ENCODE measurements around the gene ZNF547. TPM values are rescaled to one million over a fixed set of nuclear protein-coding genes. Genes with fewer than 3 reads are reported as not detected.

ZNF547 gene
- total RNA-seq = 1.9 and 3.6 TPM in 2 replicates

GRCh38 chr19:57362997-57363687 is at the start of gene ZNF547, which contains the start of gene TRAPPC2B:
ZNF547 (plus strand) TSS chr19:57363551; CDS start chr19:57368556, 5,005 bp downstream.
TRAPPC2B (plus strand) TSS chr19:57363551; CDS start chr19:57364834, 1,283 bp downstream.
- peak; percentile 100 for DNase-seq

DNA sequence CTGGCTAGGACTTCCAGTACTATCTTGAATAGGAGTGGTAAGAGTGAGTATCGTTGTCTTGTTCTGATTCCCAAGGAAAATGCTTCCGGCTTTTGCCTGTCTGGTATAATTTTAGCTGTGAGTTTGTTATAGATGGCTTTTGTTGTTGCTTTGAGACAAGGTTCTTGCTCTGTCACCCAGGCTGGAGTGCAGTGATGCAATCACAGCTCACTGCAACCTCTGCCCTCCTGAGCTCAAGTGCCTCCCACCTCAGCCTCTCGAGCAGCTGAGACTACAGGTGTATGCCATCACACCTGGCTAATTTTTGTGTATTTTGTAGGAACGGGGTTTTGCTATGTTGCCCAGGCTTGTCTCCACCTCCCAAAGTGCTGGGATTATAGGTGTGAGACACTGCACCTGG is 49.2 kb upstream of the ZNF547 start:
- DNase-seq = no peak

DNA sequence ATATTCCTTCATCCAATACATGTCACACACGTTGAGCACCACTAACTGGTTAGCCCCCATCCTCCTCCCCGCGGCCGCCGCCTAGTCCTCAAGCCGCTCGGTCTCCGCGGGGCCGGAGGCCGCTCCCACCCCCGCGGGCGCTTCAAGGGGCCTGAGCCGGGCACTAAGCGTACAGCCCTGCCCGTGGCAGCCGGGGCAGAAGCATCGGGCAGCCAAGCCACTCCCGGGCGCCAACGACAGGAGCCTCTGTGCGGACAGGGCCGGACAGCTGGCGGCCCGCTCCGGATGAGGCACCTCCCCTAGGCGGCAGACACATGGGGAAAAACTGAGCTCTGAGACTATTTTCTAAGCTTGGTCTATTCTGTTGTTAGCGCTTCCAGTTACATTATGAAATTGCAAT is 45.8 kb upstream of the ZNF547 start:
- peak; percentile 4 for DNase-seq

- no peak for DNase-seq
Observed at GRCh38 chr19:57319869-57320179, 43.5 kb upstream of the ZNF547 start.

DNA sequence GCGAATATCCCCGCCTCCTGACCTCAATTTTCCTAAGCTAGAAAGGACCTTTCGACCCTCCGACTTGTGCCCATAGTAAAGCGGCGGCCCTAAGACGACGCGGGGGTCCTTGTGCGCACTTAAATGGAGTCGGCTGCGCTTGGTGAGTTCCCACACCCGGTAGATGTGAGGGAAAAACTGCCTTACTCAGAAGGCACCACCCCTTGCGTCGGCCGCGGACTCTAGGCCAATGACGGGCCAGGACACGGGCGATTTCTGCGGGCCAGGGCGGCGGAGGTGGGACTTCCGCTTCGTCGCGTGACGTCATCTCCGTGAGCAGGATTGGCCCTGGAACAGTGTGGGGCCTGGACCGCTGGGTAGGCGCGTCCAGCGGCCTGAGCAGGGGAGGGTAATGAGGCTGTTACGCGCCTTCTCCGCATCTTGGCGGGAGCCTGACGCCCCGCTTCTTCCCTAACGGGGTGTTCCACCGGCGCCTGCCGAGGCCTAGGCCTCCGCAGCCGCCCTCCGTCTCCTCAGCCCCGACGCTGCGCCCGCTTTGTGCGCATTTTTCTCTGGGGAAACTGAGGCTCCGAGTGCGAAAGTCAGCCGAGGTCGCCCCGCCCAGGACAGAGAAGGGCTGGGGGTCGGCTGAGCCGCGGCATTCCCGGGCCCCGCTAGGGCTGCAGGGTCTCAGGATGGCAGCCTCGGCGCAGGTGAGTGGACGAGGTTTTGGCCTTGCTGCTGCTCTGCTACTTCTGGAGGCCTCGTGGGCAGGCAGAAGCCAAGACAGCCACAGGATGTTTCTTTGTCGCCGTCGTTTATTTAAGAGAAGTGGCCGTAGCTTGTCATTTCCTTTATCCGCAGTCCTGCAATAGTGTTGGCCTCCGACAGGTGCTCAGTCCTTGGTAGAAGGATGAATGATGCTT is 42.9 kb upstream of the ZNF547 start, which contains the start of gene ZNF543:
ZNF543 (plus strand) TSS at position 293 of the 905 bp plus-strand sequence; CDS start at position 675, 382 bp downstream.
- DNase-seq = peak; percentile 98

DNA sequence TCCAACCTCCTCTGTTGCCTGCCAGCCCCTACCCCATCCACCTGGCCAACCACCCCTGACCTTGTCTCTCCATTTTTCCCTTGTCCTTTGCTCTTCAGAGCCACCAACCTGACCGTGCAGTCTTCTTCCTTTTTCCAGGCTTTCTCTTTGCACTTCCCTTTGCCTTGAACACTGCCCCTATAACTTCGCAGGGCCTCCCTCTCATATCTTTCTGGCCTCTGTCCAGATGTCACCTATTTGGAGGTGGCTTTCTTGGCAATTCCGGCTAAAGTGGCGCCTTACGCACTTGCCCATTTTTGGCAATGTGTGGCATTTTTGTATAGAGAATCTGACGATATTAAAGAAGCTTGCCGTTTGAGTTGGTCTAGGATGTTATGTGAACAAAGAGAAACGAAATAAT is 42.2 kb upstream of the ZNF547 start:
- no peak for DNase-seq

GRCh38 chr19:57321751-57322150 is 41.6 kb upstream of the ZNF547 start:
- no peak for DNase-seq

DNA sequence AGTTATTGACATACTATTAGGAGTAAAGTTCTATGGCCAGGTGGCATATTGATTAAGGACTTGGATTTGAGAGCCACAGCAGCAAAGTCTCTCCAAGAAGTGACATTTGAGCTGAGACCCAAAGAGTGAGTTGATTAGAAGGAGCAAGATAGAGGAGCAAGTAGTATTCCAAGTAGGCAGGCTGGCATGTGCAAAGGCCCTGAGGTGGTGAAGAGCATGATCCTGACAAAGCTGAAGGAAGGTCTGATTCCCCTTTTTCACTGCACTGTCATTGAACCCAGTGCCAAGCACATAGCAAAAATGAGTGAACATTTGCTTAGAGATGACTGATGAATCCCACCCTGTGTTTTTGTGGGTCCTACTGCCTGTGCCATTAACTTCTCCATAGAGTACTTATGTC is 38.4 kb upstream of the ZNF547 start:
- no peak for DNase-seq

DNA sequence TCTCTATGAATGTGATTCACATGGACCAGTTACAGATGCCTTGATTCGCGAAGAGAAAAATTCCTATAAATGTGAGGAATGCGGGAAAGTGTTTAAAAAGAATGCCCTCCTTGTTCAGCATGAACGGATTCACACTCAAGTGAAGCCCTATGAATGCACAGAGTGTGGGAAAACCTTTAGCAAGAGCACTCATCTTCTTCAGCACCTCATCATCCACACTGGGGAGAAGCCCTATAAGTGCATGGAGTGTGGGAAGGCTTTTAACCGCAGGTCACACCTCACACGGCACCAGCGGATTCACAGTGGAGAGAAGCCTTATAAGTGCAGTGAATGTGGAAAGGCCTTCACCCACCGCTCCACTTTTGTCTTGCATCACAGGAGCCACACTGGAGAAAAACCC is 35.4 kb upstream of the ZNF547 start:
- DNase-seq = no peak

DNA sequence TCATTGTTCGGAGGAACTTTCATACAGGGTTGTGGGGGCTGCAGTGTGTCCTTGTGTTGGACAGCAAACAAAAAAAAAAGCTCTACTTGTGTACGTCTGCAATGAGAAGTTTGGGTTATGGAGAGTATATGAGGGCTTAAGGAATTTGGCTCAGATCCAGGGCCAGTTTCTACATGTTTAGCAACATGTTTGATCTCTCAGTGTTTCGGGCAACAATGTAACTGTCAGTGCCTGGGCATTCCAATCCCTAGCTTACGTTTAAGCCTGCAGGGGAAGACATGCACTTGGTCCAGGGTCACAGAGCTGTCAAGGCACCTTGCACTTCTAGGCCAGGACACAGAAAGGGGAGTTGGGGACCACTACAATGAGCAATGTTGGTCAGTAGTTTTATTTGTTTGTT is 29.2 kb upstream of the ZNF547 start:
- no peak for DNase-seq

DNA sequence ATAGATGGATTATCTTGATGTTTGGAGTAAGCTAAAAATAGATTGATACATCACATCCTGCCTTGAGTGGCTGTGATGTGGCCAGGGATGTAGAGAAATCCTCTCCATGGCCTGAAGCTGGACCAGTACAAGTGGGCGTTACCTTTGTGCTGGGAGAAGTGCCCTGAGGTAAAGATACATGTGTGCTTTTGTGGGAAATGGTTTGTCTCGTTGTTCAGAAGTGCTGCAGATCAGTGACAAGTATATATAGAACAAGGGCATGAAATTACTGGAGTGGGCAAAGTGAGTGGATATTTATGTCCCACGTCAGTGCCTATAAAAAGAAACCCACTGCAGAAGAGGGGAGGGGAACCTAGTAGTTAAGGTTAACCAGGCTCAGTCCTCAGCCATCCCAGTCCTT is 24.5 kb upstream of the ZNF547 start:
- no peak for DNase-seq

DNA sequence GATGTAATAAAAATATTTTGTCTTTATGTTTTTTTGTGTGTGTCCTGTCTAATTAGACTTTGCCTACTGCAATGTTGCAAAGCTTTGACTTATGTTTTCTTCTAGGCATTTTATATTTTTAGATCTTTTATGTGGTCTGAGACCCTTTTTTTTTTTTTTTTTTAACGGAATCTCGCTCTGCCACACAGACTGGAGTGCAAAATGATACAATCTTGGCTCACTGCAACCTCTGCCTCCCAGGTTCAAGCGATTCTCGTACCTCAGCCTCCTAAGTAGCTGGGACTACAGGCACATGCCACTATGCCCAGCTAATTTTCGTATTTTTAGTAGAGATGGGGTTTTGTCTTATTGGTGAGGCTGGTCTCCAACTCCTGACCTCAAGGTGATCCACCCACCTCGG is 20.8 kb upstream of the ZNF547 start:
- no peak for DNase-seq

DNA sequence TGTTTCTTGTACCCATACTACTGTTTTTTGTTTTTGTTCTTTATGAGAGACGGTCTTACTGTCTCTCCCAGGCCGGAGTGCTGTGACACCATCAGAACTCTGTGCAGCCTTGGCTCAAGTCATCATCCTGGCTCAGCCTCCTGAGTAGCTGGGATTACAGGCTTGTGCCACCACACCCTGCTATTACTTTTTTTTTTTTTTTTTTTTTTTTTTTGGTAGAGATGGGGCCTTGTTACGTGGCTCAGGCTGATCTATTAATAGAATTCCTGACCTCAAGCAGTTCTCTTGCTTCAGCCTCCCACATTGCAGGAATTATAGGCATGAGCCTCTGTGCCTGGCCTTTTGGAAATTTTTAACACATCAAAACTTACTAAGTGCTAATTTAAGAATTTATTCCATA is 15.2 kb upstream of the ZNF547 start:
- DNase-seq = no peak

GRCh38 chr19:57350877-57351805 is 12.2 kb upstream of the ZNF547 start, which contains the start of gene ZNF304:
ZNF304 (plus strand) TSS chr19:57351271; CDS start chr19:57351665, 394 bp downstream.
- DNase-seq = peak; percentile 96

GRCh38 chr19:57351867-57352266 is 11.5 kb upstream of the ZNF547 start:
- DNase-seq = peak; percentile 10

GRCh38 chr19:57355916-57356315 is 7.4 kb upstream of the ZNF547 start:
- no peak for DNase-seq

DNA sequence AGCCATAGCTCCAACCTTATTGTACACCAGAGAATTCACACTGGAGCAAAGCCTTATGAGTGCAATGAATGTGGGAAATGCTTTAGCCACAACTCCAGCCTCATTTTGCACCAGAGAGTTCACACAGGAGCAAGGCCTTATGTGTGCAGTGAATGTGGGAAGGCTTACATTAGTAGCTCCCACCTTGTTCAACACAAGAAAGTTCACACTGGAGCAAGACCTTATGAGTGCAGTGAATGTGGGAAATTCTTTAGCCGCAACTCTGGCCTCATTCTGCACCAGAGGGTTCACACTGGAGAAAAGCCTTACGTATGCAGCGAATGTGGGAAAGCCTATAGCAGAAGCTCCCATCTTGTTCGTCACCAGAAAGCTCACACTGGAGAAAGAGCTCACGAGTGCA is 5.9 kb upstream of the ZNF547 start:
- no peak for DNase-seq

GRCh38 chr19:57359300-57359699 is 4.1 kb upstream of the ZNF547 start:
- no peak for DNase-seq

DNA sequence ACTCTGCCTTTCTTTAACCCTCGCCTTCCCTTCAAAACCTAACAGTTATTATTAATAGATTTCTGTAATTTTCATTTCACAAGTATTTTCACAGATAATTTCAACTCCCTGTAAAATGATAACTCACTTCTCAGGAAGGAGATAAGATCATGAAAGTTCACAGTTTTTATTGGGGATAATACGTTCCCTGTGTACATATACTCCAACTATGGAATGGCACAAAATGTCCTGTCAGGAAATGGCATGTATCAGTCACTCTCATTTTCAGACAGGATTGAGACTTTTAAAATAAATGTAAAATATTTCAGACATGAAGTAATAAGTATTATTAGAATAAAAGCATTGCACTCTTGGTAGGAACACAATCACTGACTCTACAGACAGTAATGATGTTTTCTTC is 932 bp upstream of the ZNF547 start:
- peak; percentile 9 for DNase-seq

DNA sequence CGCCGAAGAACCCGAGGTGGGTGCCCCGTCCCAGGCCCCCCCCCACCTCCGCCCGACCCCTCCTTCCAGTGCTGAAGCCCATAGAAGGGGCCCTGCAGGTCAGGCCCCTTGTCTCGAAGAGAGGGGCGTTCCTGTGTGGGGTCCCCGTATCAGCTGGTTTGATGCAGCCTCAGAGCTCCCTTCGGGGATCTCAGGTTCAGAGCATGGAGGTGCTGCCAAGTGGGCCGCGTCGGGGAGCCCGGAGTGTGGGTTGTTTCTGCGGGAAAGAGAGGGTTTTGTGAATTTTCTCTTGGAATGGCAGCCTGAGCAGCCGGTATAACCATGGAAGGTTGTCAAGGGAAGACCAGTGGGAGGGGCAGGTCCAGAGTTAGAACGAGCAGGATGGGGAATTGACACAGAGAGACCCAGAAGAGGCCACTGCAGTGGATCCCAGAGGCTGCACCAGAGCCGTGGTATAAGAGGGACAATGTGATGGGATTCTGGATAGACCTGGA is 384 bp downstream of the ZNF547 start:
- DNase-seq = peak; percentile 22

DNA sequence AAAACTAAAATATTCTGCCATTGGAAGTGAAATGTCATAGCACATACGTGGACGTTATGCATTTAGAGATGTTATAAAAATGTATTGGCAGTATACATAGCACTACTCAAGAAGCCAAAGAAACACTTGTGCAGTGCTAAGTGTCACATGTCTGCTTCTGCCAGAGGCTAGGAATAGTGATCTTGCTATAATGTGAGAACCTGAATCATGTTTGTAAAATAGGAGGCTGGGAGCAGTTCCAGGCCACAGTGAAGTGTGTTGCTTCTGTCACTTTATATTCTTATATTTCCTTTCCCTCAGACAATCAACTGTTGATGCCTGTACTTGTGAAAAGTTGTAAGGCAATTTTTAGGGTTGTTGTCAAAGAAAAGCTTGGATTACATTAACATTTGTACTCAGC is 3.4 kb downstream of the ZNF547 start:
- DNase-seq = no peak

DNA sequence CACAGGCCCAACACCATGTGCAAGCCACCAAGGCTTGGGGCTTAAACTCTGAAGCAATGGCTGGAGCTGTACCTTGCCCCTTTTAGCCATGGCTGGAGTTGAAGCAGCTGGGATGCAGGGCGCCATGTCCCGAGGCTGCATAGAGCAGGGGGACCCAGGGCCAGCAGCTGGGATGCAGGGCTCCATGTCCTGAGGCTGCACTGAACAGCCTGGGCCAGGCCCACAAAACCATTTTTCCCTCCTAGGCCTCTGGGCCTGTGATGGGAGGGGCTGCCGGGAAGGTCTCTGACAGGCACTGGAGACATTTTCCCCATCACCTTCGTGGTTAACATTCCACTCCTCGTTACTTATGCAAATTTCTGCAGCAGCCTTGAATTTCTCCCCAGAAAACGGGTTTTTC is 10.8 kb downstream of the ZNF547 start:
- no peak for DNase-seq

Data from dermis blood vessel endothelial cell (primary cell).